Smooth muscle cell of the umbilical artery (primary cell): ENCODE measurements around the gene HMOX2. TPM values are rescaled to one million over a fixed set of nuclear protein-coding genes. Genes with fewer than 3 reads are reported as not detected.

Source experiments
- total RNA-seq: library from RNA; depleted of rRNA; stranded (reverse); fragments of >200 nt; gene quantifications from 2 replicates; pipeline ENCODE4 v1.2.3, GENCODE V29; 2014

The HMOX2 gene
- 58.8 and 85.1 TPM in 2 replicates for total RNA-seq

GRCh38 chr16:4475880-4476788 is at the start of gene HMOX2:
Gene HMOX2, plus strand, starts transcription at chr16:4476398. Its CDS starts 29,127 bp downstream, at chr16:4505525.

GRCh38 chr16:4474192-4474961 is 1.8 kb upstream of the HMOX2 start, which contains the start of gene NMRAL1:
Gene NMRAL1, minus strand, starts transcription at chr16:4474625. Its CDS starts 493 bp downstream, at chr16:4474132.

DNA sequence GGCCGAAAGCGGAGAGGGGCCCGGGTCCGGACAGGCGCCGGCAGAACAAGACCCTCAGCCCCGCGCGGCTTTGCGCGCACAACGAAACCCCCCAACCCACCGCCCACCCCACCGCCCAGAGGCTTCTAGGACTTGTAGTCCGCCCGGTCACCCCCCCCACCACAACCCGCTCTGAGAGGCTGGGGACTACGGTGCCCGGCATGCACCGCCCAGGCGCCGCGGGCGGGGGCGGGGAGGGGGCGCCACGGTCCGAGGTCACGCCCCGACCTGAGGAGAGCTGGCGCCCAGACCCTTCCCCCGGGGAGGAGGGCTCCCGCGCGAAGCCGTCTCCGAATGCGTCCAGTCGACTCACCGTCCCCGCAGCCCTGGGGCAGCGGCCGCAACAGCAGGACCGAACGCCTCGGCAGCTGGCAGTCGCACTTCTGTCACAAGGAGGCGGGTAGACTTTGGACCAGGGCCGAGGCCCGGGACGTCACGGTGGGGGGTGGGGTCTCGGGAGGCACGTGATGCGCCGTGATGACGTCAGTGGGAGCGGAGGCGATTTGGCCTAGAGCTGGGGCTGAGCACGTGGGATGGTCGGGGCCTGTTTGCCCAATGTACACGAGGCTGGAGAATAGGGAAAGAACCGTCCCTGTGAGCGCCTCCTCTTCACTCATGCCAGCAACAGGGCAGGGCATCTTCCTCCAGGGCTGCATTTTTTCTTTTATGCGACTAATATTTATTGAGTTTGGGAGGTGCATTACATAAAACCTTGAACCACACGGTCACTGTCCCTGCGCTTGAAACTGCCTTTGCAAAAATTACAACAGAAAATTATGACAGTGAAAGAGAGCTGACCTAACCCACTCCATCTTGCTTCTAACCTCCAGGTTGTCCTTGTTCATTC is 62.4 kb downstream of the HMOX2 start, which contains the start of gene CDIP1:
Gene CDIP1 (minus strand): TSS at position 424 of the 886 bp plus-strand sequence. CDS start 24,643 bp downstream, outside the sequence.

DNA sequence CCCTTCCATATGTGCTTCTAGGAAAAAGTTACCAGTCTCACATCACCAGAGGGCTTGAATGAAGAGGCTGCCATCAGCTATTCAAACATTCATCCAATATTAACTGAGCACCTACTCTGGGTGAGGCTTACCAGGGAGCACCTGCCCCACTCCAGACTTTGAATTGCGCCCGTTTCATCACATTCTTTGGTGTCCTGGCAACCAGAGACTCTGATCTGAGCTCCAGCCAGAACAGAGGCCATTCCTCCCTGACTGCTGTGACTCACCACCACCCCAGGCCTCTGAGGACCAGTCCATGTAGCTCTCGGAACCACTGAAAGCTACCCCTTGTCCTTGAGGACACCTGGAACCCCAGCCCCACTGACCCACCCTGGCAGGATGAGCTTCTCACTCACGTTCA is 79.9 kb downstream of the HMOX2 start, which contains the start of gene C16orf96:
Gene C16orf96 (plus strand): TSS at position 229 of the 400 bp plus-strand sequence. CDS start 150 bp downstream, at position 379.

Other genes with a start within 250 kb of the HMOX2 start
- gene SRL, start 234.3 kb upstream of the HMOX2 start, total RNA-seq, result not detected in 2 replicates
- gene TFAP4, start 203.4 kb upstream of the HMOX2 start, total RNA-seq, result 4.2 and 5.8 TPM in 2 replicates
- gene GLIS2, start 160.3 kb upstream of the HMOX2 start, total RNA-seq, result 3.3 and 5.3 TPM in 2 replicates
- 13.3 and 31.2 TPM in 2 replicates for gene PAM16, start 125.1 kb upstream of the HMOX2 start, total RNA-seq
- gene VASN, start 104.5 kb upstream of the HMOX2 start, total RNA-seq, result 97.5 and 122 TPM in 2 replicates
- gene CORO7, start 59.8 kb upstream of the HMOX2 start, total RNA-seq, result 9.2 and 26.6 TPM in 2 replicates
- gene DNAJA3, start 50.5 kb upstream of the HMOX2 start, total RNA-seq, result 40.4 and 62.3 TPM in 2 replicates
- 41.4 and 47.8 TPM in 2 replicates for gene NMRAL1, start 1.8 kb upstream of the HMOX2 start, total RNA-seq
- 13.4 and 17.3 TPM in 2 replicates for gene CDIP1, start 62.4 kb downstream of the HMOX2 start, total RNA-seq
- not detected in 2 replicates for gene C16orf96, start 79.9 kb downstream of the HMOX2 start, total RNA-seq
- gene UBALD1, start 138.5 kb downstream of the HMOX2 start, total RNA-seq, result 8.3 and 8.6 TPM in 2 replicates
- 24.1 and 56.4 TPM in 2 replicates for gene MGRN1, start 148.4 kb downstream of the HMOX2 start, total RNA-seq
- gene NUDT16L1, start 217.2 kb downstream of the HMOX2 start, total RNA-seq, result 26.8 and 31.5 TPM in 2 replicates